K562 (cell line): ENCODE data around the gene SCAP. TPM values are rescaled to one million over a fixed set of nuclear protein-coding genes. Genes with fewer than 3 reads are reported as not detected.

ENCODE experiments used
- ARNT ChIP-seq, 2 experiments: fragments of 450-650 bp; IDR thresholded peaks; 2 replicates each; pipeline ENCODE4 v1.6.1; 2016; ENCODE audit warnings: mild to moderate bottlenecking in 1 of 2
- BRF2 ChIP-seq: IDR thresholded peaks from 3 replicates; pipeline ENCODE4 v1.6.1; 2011; ENCODE audit warnings: borderline replicate concordance, mild to moderate bottlenecking; ENCODE audit not compliant: insufficient read length, insufficient read depth
- CEBPB ChIP-seq: fragments of 450-650 bp; IDR thresholded peaks from 2 replicates; pipeline ENCODE4 v1.6.1; 2016; ENCODE audit warnings: missing genetic modification characterization, missing compliant biosample characterization
- ILK ChIP-seq: fragments of 450-650 bp; IDR thresholded peaks from 2 replicates; pipeline ENCODE4 v1.6.1; 2016; ENCODE audit warnings: missing genetic modification characterization, low read depth, mild to moderate bottlenecking, missing compliant biosample characterization, moderate library complexity, borderline replicate concordance
- KDM2B ChIP-seq: fragments of 250-450 bp; sonication (Bioruptor Pico); IDR thresholded peaks from 2 replicates; pipeline ENCODE4 v1.8.0; 2021; ENCODE audit warnings: mild to moderate bottlenecking, moderate library complexity
- MITF ChIP-seq: IDR thresholded peaks from 2 replicates; pipeline ENCODE4 v1.6.1; 2014; ENCODE audit warnings: antibody characterized with exemption
- NCOA4 ChIP-seq: fragments of 450-650 bp; IDR thresholded peaks from 2 replicates; pipeline ENCODE4 v1.6.1; 2018; ENCODE audit warnings: mild to moderate bottlenecking; ENCODE audit not compliant: partially characterized antibody
- PRDM10 ChIP-seq: fragments of 450-650 bp; IDR thresholded peaks from 2 replicates; pipeline ENCODE4 v1.6.1; 2018; ENCODE audit not compliant: partially characterized antibody
- SFPQ ChIP-seq: fragments of 200-400 bp; formaldehyde crosslinking; IDR thresholded peaks from 2 replicates; pipeline ENCODE4 v1.6.1; 2017; ENCODE audit warnings: mild to moderate bottlenecking, low read depth, low read length, moderate library complexity
- SREBF2 ChIP-seq: sonication (generic); formaldehyde crosslinking; IDR thresholded peaks from 2 replicates; pipeline ENCODE4 v1.4.0; 2020; ENCODE audit warnings: mild to moderate bottlenecking, missing genetic modification reagents
- TCFL5 ChIP-seq: fragments of 250-450 bp; sonication (Bioruptor Pico); conservative IDR thresholded peaks from 2 replicates; pipeline ENCODE4 v1.6.1; 2021; ENCODE audit warnings: mild to moderate bottlenecking, moderate library complexity, matching md5 sums
- TRIM25 ChIP-seq: fragments of 450-650 bp; IDR thresholded peaks from 2 replicates; pipeline ENCODE4 v1.7.0; 2016; ENCODE audit warnings: borderline replicate concordance
- ZNF280A ChIP-seq: fragments of 450-650 bp; IDR thresholded peaks from 2 replicates; pipeline ENCODE4 v1.6.1; 2018; ENCODE audit warnings: mild to moderate bottlenecking, low read depth; ENCODE audit not compliant: partially characterized antibody
- polyA plus RNA-seq, 8 experiments: library from polyadenylated mRNA; depleted of rRNA in 4 of 8; stranded (reverse) in 5 of 8; unstranded in 3 of 8; fragments of >200 nt; fragmentation: Nextera tagmentation in 2 of 8; fragmentation: Illumina TruSeq in 1 of 8; extraction: Ambion mirVana in 2 of 8; extraction: Trizol in 1 of 8; gene quantifications; 2 replicates each; pipeline versions ENCODE4 v1.2.1 to v1.2.3, GENCODE V29; 2011 to 2014; ENCODE audit warnings: inconsistent platforms in 1 of 8, missing spikeins in 1 of 8
- total RNA-seq, 7 experiments: library from RNA; depleted of rRNA in 6 of 7; stranded (reverse); fragments of >200 nt in 6 of 7; fragmentation: Illumina TruSeq in 2 of 7; extraction: Trizol in 2 of 7; gene quantifications; 2 replicates each; pipeline versions ENCODE4 v1.2.1 to v1.2.3, GENCODE V29; 2011 to 2021; ENCODE audit warnings: low replicate concordance in 1 of 7

Gene SCAP
- total and polyA plus RNA-seq, 9 of the 15 experiments (the other 6 are each of a cell fraction or from before 2014, with no cell fraction given) = 2.6 to 104 (median 37.8) TPM

- TF ChIP-seq SREBF2 (CRISPR knock-in tag) (no peak), PRDM10 (no peak), MITF (peak; percentile 70; the same call in 1 of the 2 replicates), BRF2 (no peak), ILK (no peak), TRIM25 (no peak), ZNF280A (no peak), TCFL5 (CRISPR knock-in tag) (no peak), CEBPB (tag) (peak; percentile 70), NCOA4 (no peak), SFPQ (no peak), ARNT (IDR thresholded peaks at IDR 0.05) (peak; percentile 80 to 81; a peak in 3 of 4 replicates), KDM2B (CRISPR knock-in tag) (no peak)
Measured at GRCh38 chr3:47522082-47522987, 46.6 kb upstream of the SCAP start (continued).
